ENCODE measurements around the gene LRRIQ4. TPM values are rescaled to one million over a fixed set of nuclear protein-coding genes. Genes with fewer than 3 reads are reported as not detected.

LRRIQ4 gene
- total and polyA plus RNA-seq, 4 donors, result 0.09 TPM; not detected in 3

- TF ChIP-seq YY1 (IDR thresholded peaks at IDR 0.05), result no peak
- no peak for TF ChIP-seq RXRA (IDR thresholded peaks at IDR 0.05)
- no peak for TF ChIP-seq EGR1 (IDR thresholded peaks at IDR 0.05; ENCODE audit: low read depth in 2 of 2)
- Histone ChIP-seq H3K9ac (ENCODE audit: low read depth in 1 of 2, low read length in 2 of 2) (no peak overlapping the region), H3K27me3 (ENCODE audit: control insufficient read depth in 4 of 4, insufficient read depth in 4 of 4, low read length in 3 of 4) (no peaks in the 10 kb centered on the region), H3K36me3 (ENCODE audit: control insufficient read depth in 4 of 4, insufficient read depth in 3 of 4, low read depth in 1 of 4, low read length in 3 of 4) (peaks cover 1 to 44% (median 37%) of the 10 kb centered on the region in 4 donors), H3K4me1 (ENCODE audit: control insufficient read depth in 4 of 4, insufficient read depth in 4 of 4, low read length in 3 of 4) (no peaks in the 10 kb centered on the region), H3K4me3 (ENCODE audit: low read depth in 1 of 3, low read length in 3 of 3) (no peak overlapping the region), H3K9me3 (ENCODE audit: control insufficient read depth in 4 of 4, low read length in 3 of 4) (no peaks in the 10 kb centered on the region), H3K27ac (ENCODE audit: low read depth in 1 of 2, low read length in 2 of 2) (no peak overlapping the region)
- no peak for DNase-seq (ENCODE audit: low spot score)
- WGBS, result 97% methylated on average over 4 of the region's 4 CpGs
Observed at GRCh38 chr3:169787120-169787519, 25.6 kb upstream of the LRRIQ4 start.

- Histone ChIP-seq H3K27ac (ENCODE audit: low read depth in 1 of 2, low read length in 2 of 2) (no peak overlapping the region), H3K36me3 (ENCODE audit: control insufficient read depth in 4 of 4, insufficient read depth in 3 of 4, low read depth in 1 of 4, low read length in 3 of 4) (peaks cover 0 to 42% (median 30%) of the 10 kb centered on the region in 4 donors), H3K9ac (ENCODE audit: low read depth in 1 of 2, low read length in 2 of 2) (no peak overlapping the region), H3K4me3 (ENCODE audit: low read depth in 1 of 3, low read length in 3 of 3) (no peak overlapping the region), H3K4me1 (ENCODE audit: control insufficient read depth in 4 of 4, insufficient read depth in 4 of 4, low read length in 3 of 4) (no peaks in the 10 kb centered on the region), H3K9me3 (ENCODE audit: control insufficient read depth in 4 of 4, low read length in 3 of 4) (no peaks in the 10 kb centered on the region), H3K27me3 (ENCODE audit: control insufficient read depth in 4 of 4, insufficient read depth in 4 of 4, low read length in 3 of 4) (no peaks in the 10 kb centered on the region)
- no peak for TF ChIP-seq GABPA (IDR thresholded peaks at IDR 0.05 in 1 of 2, conservative IDR thresholded peaks at IDR 0.05 in 1 of 2)
- no peak for TF ChIP-seq FOXA1 (IDR thresholded peaks at IDR 0.05)
- no peak for TF ChIP-seq NR2F2 (IDR thresholded peaks at IDR 0.05)
- no peak for TF ChIP-seq JUND (IDR thresholded peaks at IDR 0.05)
- TF ChIP-seq REST (IDR thresholded peaks at IDR 0.05), result no peak
- TF ChIP-seq YY1 (IDR thresholded peaks at IDR 0.05), result no peak
- no peak for TF ChIP-seq RXRA (IDR thresholded peaks at IDR 0.05)
- no peak for TF ChIP-seq HNF4A (conservative IDR thresholded peaks at IDR 0.05)
- no peak for TF ChIP-seq SP1 (IDR thresholded peaks at IDR 0.05)
- no peak for TF ChIP-seq HNF4G (IDR thresholded peaks at IDR 0.05)
- TF ChIP-seq TAF1 (conservative IDR thresholded peaks at IDR 0.05), result no peak
- no peak for TF ChIP-seq FOXA2 (IDR thresholded peaks at IDR 0.05)
- TF ChIP-seq CTCF (IDR thresholded peaks at IDR 0.05; ENCODE audit: low read depth, low read length, missing input control), result no peak
- no peak for TF ChIP-seq ATF3 (IDR thresholded peaks at IDR 0.05)
- TF ChIP-seq RAD21 (IDR thresholded peaks at IDR 0.05), result no peak
- TF ChIP-seq ZBTB33 (IDR thresholded peaks at IDR 0.05), result no peak
- WGBS, result 90% methylated on average over 1 of the region's 1 CpG
- no peak for DNase-seq (ENCODE audit: low spot score)
Observed at GRCh38 chr3:169787791-169788190, 24.9 kb upstream of the LRRIQ4 start.

Measured in liver (tissue), 9 donors.